AG04450 (cell line): ENCODE data around the gene FGD5. TPM values are rescaled to one million over a fixed set of nuclear protein-coding genes. Genes with fewer than 3 reads are reported as not detected.

ENCODE experiments used
- CTCF ChIA-PET: fragments of 300-600, 350-600 bp; formaldehyde crosslinking; extraction: SDS; loops from one replicate; lab custom pipeline; 2022; ENCODE audit warnings: antibody characterized with exemption, inconsistent platforms; lab: Charles Lee
- POLR2A ChIA-PET: fragments of 350-600 bp; formaldehyde crosslinking; extraction: SDS; loops from one replicate; lab custom pipeline; 2021; ENCODE audit warnings: antibody characterized with exemption, inconsistent platforms; lab: Yijun Ruan, JAX
- DNase-seq: peaks from one replicate; pipeline ENCODE4 v3.0.0-alpha.2; 2011; ENCODE audit warnings: low read depth, low spot score
- H3K27ac ChIP-seq: one replicate; pipeline ENCODE4 v1.5.1; 2012; ENCODE audit warnings: low read depth, low read length, control low read depth
- H3K27me3 ChIP-seq: one replicate; pipeline ENCODE4 v1.6.0; 2012; ENCODE audit warnings: low read length; ENCODE audit not compliant: control insufficient read depth, insufficient read depth
- H3K4me3 ChIP-seq: 2 replicates; pipeline ENCODE4 v1.5.1; 2011; ENCODE audit warnings: mild to moderate bottlenecking, low read depth, low read length, control low read depth
- H3K9me3 ChIP-seq: 2 replicates; pipeline ENCODE4 v1.5.1; 2012; ENCODE audit warnings: low read length; ENCODE audit not compliant: control insufficient read depth, insufficient read depth
- CTCF ChIP-seq: IDR thresholded peaks from 2 replicates; pipeline ENCODE4 v1.5.1; 2011; ENCODE audit warnings: low read depth, low read length, control low read depth, inconsistent platforms
- polyA plus RNA-seq: library from polyadenylated mRNA; depleted of rRNA; stranded (reverse); fragments of >200 nt; gene quantifications from 2 replicates; pipeline ENCODE4 v1.2.3, GENCODE V29; 2011

The FGD5 gene
- polyA plus RNA-seq, 1 experiment: not detected

GRCh38 chr3:14844386-14845170, 25.8 kb downstream of the FGD5 start:
- no peaks in the 10 kb centered on the region for H3K9me3 ChIP-seq
- peaks cover 10% of the 10 kb centered on the region for H3K27me3 ChIP-seq
- no peak overlapping the region for H3K4me3 ChIP-seq
- ChIA-PET CTCF (no interaction called here), POLR2A (no interaction called here)
- no peak overlapping the region for H3K27ac ChIP-seq
- DNase-seq: no peak
- TF ChIP-seq CTCF: no peak

GRCh38 chr3:14845180-14845579, 26.4 kb downstream of the FGD5 start:
- no peak for TF ChIP-seq CTCF
- ChIA-PET CTCF (no interaction called here), POLR2A (no interaction called here)
- Histone ChIP-seq H3K27ac (no peak overlapping the region), H3K27me3 (peaks cover 16% of the 10 kb centered on the region), H3K9me3 (no peaks in the 10 kb centered on the region), H3K4me3 (no peak overlapping the region)
- DNase-seq: no peak

- POLR2A ChIA-PET: no interaction called here
- Histone ChIP-seq H3K27ac (no peak overlapping the region), H3K9me3 (no peaks in the 10 kb centered on the region), H3K27me3 (peaks cover 17% of the 10 kb centered on the region), H3K4me3 (no peak overlapping the region)
- TF ChIP-seq CTCF: no peak
- DNase-seq: no peak
- CTCF ChIA-PET: no interaction called here
Measured at GRCh38 chr3:14845826-14846225, 27.1 kb downstream of the FGD5 start.

- no peak for DNase-seq
Measured at GRCh38 chr3:14846226-14846880, 27.6 kb downstream of the FGD5 start.

More at GRCh38 chr3:14846226-14846880, 27.6 kb downstream of the FGD5 start:
- Histone ChIP-seq H3K27me3 (peaks cover 17% of the 10 kb centered on the region), H3K27ac (peak overlapping the region; percentile 11), H3K4me3 (no peak overlapping the region), H3K9me3 (no peaks in the 10 kb centered on the region)
- no peak for TF ChIP-seq CTCF
- ChIA-PET CTCF (interaction anchor here (0.7 kb wide), 1 partner anchor 66 kb away, joined by 3 read pairs; no protein-coding TSS in a partner anchor), POLR2A (no interaction called here)
